Limb (tissue), 2 donors: ENCODE measurements around the gene DACT3.

Experiments
- DNase-seq, 2 donors: peaks; one replicate each; pipeline ENCODE4 v3.0.0-alpha.2; 2016; ENCODE audit errors: extremely low spot score in 2 of 2

DACT3 gene, protein sequence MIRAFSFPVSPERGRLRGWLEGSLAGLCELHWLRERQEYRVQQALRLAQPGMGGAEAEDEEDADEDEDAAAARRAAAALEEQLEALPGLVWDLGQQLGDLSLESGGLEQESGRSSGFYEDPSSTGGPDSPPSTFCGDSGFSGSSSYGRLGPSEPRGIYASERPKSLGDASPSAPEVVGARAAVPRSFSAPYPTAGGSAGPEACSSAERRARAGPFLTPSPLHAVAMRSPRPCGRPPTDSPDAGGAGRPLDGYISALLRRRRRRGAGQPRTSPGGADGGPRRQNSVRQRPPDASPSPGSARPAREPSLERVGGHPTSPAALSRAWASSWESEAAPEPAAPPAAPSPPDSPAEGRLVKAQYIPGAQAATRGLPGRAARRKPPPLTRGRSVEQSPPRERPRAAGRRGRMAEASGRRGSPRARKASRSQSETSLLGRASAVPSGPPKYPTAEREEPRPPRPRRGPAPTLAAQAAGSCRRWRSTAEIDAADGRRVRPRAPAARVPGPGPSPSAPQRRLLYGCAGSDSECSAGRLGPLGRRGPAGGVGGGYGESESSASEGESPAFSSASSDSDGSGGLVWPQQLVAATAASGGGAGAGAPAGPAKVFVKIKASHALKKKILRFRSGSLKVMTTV

GRCh38 chr19:46661020-46661731 is at the start of gene DACT3:
Gene DACT3, minus strand, starts transcription at chr19:46661182. Its CDS starts 118 bp downstream, at chr19:46661064.
- peak; percentile 100 for DNase-seq

DNA sequence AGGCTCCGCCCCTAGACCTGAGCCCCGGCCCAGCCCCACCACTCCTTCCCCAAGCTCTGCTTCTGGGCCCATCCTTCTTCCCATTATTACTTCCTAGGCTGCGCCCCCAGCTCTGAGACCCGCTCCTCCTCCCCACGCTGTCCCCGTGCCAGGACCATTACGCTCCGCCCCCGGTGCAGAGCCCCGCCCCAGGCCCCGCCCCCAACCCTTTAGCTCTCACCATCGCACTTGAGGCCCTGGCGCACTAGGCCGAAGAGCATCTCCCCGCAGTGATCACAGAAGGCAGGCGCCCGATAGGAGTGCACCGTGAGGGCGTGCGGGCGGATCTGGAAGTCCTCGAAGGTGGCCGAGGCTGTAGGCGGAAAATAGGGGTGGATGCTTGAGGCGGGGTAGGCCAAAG is 49.7 kb upstream of the DACT3 start:
- DNase-seq: peak in 1 of 2 donors; percentile 37

DNA sequence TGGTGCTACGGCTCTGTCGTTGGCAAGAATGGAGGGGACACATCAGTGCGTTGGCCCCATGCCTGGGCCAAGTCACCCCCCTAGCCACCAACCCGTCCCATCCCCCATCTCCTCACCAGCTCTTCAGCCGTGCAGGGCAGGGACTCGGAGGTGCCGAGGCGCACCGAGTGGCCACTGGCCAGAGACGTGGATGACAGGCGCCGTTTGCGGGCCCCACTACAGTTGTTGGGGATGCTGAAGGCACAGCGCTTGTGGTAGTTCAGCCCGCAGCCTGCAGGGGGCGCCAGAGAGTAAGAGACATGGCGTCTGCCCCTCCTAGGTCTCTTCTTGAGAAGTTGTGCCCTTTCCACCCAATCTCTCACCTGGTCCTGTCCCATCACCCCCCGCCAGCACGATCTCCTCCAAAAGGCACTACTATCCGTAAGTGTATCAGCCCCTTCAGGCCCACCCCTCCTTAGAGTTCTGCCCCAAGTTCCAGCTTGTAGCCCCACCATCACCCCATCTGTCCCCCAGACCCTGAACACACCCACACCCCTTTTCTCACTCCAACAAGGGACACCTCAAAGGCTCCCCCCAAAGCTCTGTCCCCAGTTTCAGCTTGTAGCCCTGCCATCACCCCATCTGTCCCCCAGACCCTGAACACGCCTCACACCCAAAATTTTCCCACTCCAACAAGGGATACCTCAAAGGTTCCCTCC is 43.5 kb upstream of the DACT3 start:
- DNase-seq: peak in 1 of 2 donors; percentile 76

DNA sequence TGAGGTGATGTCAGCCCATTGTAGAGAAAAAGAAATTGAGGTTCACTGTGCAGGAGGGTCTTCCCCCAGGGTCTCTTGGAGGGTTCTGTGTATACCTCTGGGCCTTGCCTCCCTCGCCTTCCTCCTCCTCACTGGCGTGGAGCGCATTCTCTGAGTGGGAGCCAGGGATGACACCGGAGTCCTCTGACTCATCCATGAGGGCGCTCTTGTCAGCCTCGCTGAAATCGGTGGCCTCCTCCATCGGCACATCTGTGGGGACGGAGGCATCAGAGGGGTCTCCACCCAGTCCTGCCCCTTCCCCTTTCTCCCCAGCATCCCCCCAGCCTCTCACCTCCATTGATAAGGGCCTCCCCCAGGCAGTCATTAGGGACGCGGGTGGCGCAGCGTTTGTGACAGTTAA is 39.7 kb upstream of the DACT3 start:
- no peak for DNase-seq

GRCh38 chr19:46698395-46699321 is 37.7 kb upstream of the DACT3 start:
- DNase-seq: no peak

GRCh38 chr19:46697204-46697960 is 36.4 kb upstream of the DACT3 start:
- peak; percentile 78 to 88 for DNase-seq

GRCh38 chr19:46696866-46697203 is 35.9 kb upstream of the DACT3 start:
- DNase-seq: no peak

DNA sequence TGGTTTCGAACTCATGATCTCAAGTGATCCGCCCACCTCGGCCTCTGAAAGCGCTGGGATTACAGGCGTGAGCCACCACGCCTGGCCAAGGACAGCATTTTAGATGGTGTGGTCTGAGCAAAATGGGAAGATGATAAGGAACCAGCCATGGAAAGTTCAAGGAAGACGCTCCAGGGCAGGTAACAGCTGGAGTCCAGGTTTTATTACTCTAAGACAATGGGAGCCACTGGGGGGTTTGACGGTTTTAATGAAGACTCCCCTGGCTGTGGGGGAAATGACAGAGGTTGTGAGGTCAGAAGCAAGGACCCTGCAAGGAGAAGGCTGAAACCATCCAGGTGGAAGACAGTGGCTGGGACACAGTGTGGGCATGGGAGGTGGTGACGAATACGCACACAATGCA is 35.1 kb upstream of the DACT3 start:
- DNase-seq: no peak

GRCh38 chr19:46693760-46694159 is 32.8 kb upstream of the DACT3 start:
- no peak for DNase-seq

- DNase-seq: no peak
Observed at GRCh38 chr19:46692918-46693722, 32.1 kb upstream of the DACT3 start.

- DNase-seq: no peak
Observed at GRCh38 chr19:46691948-46692347, 31.0 kb upstream of the DACT3 start.

- DNase-seq: no peak
Observed at GRCh38 chr19:46691104-46691503, 30.1 kb upstream of the DACT3 start.

GRCh38 chr19:46689358-46689757 is 28.4 kb upstream of the DACT3 start:
- DNase-seq: no peak

- DNase-seq: no peak
Observed at GRCh38 chr19:46687438-46688145, 26.6 kb upstream of the DACT3 start.

DNA sequence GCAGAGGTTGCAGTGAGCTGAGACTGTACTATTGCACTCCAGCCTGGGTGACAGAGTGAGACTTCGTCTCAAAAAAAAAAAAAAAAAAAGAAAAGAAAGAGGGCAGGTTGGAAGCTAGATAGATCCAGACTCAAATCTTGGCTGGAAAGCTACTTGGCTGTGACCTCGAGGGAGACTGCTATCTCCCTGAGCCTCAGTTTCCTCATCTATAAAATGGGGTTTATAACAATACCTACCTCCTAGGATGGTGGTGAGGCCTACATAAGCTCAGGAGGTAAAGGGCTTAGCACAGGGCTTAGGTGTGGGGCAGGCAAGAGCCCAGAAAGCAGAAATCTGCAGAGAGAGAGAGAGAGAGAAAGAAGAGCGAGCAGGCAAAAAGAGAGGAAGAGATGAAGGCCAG is 24.2 kb upstream of the DACT3 start:
- no peak for DNase-seq

- no peak for DNase-seq
Observed at GRCh38 chr19:46678110-46678732, 17.2 kb upstream of the DACT3 start.

DNA sequence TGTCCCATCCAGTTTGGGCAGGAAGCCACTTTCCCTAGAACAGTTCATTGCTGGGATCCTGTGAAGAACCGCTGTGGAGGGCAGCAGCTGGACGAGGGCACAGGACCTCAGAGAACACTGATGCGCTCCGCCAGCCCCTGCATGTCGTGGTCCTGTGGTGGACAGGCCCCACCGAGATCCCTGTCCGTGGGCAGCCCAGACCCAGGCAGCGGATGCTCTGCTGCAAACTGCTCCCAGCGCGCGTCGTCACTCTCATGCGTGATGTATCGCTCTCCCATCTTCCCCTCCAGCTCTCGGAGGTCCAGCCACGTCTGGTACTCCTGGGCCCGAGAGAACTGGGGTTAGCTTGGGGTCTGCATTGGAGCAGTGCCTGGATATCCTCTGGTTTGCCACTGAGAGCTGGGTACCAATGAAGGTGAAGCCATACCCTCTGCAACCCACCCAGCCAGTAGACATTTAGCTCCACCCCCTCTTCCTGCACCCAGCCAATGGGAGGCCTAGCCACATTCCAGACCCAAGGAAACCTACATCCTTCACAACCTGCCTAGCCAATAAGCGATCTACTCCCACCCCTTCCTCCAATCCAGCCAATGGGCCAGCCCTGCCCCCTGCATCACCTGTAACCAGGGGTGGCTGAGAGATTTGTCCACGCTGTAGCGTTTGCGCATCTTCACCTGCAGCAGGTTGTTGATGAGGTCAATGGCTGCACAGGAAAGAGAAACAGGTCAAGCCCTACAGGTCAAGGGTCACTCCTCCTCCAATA is 13.6 kb upstream of the DACT3 start:
- DNase-seq: no peak
